Bronchial epithelial cell (primary cell): Measurements from ENCODE around the gene LTB. TPM values are rescaled to one million over a fixed set of nuclear protein-coding genes. Genes with fewer than 3 reads are reported as not detected.

ENCODE experiments used
- DNase-seq: peaks from one replicate; pipeline ENCODE4 v3.0.0-alpha.2; 2010; ENCODE audit warnings: low read depth
- FAIRE-seq: peaks from 2 replicates; lab custom pipeline; 2011; peaks lifted over from hg19 to GRCh38; lab: Jason Lieb, UNC
- H3K27me3 ChIP-seq: 2 replicates; pipeline ENCODE4 v1.5.1; 2011; ENCODE audit warnings: low read length; ENCODE audit not compliant: control insufficient read depth, insufficient read depth
- H3K36me3 ChIP-seq: 2 replicates; pipeline ENCODE4 v1.5.1; 2011; ENCODE audit warnings: low read length; ENCODE audit not compliant: control insufficient read depth, insufficient read depth
- H3K4me3 ChIP-seq: 2 replicates; pipeline ENCODE4 v1.5.1; 2011; ENCODE audit warnings: mild to moderate bottlenecking, low read depth, low read length, control low read depth
- CTCF ChIP-seq: IDR thresholded peaks from 2 replicates; pipeline ENCODE4 v1.5.1; 2011; ENCODE audit warnings: mild to moderate bottlenecking, moderate library complexity, low read length, control low read depth, inconsistent platforms; ENCODE audit not compliant: insufficient read depth, severe bottlenecking
- total RNA-seq: library from RNA; depleted of rRNA; stranded (reverse); fragments of >200 nt; gene quantifications from 2 replicates; pipeline ENCODE4 v1.2.1, GENCODE V29; 2014

LTB gene
- total RNA-seq, 1 donor from 2014 or later = not detected

- FAIRE-seq (no peak), DNase-seq (no peak)
- TF ChIP-seq CTCF = no peak
- Histone ChIP-seq H3K27me3 (no peaks in the 10 kb centered on the region), H3K36me3 (peaks cover 36% of the 10 kb centered on the region), H3K4me3 (no peak overlapping the region)
Measured at GRCh38 chr6:31530659-31531058, 51.6 kb downstream of the LTB start.

Other genes with a start within 250 kb of the LTB start
- 46.9 and 59.5 TPM in 2 replicates for gene HLA-B, start 225.2 kb downstream of the LTB start, total RNA-seq
- 47.6 and 51.6 TPM in 2 replicates for gene MICA, start 178.8 kb downstream of the LTB start, total RNA-seq
- 2.9 and 3.7 TPM in 2 replicates for gene MICB, start 84.3 kb downstream of the LTB start, total RNA-seq
- not detected in 2 replicates for gene MCCD1, start 53.5 kb downstream of the LTB start, total RNA-seq
- 335 and 385 TPM in 2 replicates for gene DDX39B, start 40.4 kb downstream of the LTB start, total RNA-seq
- 0.26 and 0.51 TPM in 2 replicates for gene ATP6V1G2, start 35.8 kb downstream of the LTB start, total RNA-seq
- 38.9 and 40.0 TPM in 2 replicates for gene NFKBIL1, start 34.8 kb downstream of the LTB start, total RNA-seq
- not detected in 2 replicates for gene LTA, start 10.1 kb downstream of the LTB start, total RNA-seq
- not detected in 2 replicates for gene TNF, start 6.9 kb downstream of the LTB start, total RNA-seq
- not detected in 2 replicates for gene LST1, start 3.9 kb upstream of the LTB start, total RNA-seq
- not detected in 2 replicates for gene NCR3, start 10.6 kb upstream of the LTB start, total RNA-seq
- not detected in 2 replicates for gene AIF1, start 32.8 kb upstream of the LTB start, total RNA-seq
- gene PRRC2A, start 38.3 kb upstream of the LTB start, total RNA-seq = 21.1 and 24.7 TPM in 2 replicates
- gene BAG6, start 70.2 kb upstream of the LTB start, total RNA-seq = 71.1 and 84.1 TPM in 2 replicates
- gene APOM, start 73.5 kb upstream of the LTB start, total RNA-seq = 0.26 and 0.53 TPM in 2 replicates
- gene C6orf47, start 78.4 kb upstream of the LTB start, total RNA-seq = 28.4 and 30.5 TPM in 2 replicates
- gene GPANK1, start 82.6 kb upstream of the LTB start, total RNA-seq = 10.0 and 10.2 TPM in 2 replicates
- gene CSNK2B, start 83.7 kb upstream of the LTB start, total RNA-seq = 61.1 and 72.7 TPM in 2 replicates
- 1.1 and 2.3 TPM in 2 replicates for gene LY6G5B, start 87.6 kb upstream of the LTB start, total RNA-seq
- gene LY6G5C, start 98.6 kb upstream of the LTB start, total RNA-seq = 0.13 TPM in 1 of 2 replicates, not detected in the other
- gene ABHD16A, start 120.9 kb upstream of the LTB start, total RNA-seq = 32.9 and 66.2 TPM in 2 replicates
- not detected in 2 replicates for gene LY6G6F, start 124.4 kb upstream of the LTB start, total RNA-seq
- not detected in 2 replicates for gene LY6G6D, start 132.9 kb upstream of the LTB start, total RNA-seq
- gene LY6G6C, start 139.3 kb upstream of the LTB start, total RNA-seq = 0.38 TPM in 1 of 2 replicates, not detected in the other
- under 0.01 TPM in 1 of 2 replicates, not detected in the other for gene MPIG6B, start 140.9 kb upstream of the LTB start, total RNA-seq
- gene DDAH2, start 146.9 kb upstream of the LTB start, total RNA-seq = 14.5 and 19.5 TPM in 2 replicates
- gene CLIC1, start 154.1 kb upstream of the LTB start, total RNA-seq = 480 and 574 TPM in 2 replicates
- gene MSH5, start 157.6 kb upstream of the LTB start, total RNA-seq = 3.4 and 4.0 TPM in 2 replicates
- gene SAPCD1, start 180.2 kb upstream of the LTB start, total RNA-seq = 1.3 TPM in 2 replicates
- gene VWA7, start 194.9 kb upstream of the LTB start, total RNA-seq = 0.26 and 1.4 TPM in 2 replicates
- 40.8 and 53.2 TPM in 2 replicates for gene VARS1, start 213.3 kb upstream of the LTB start, total RNA-seq
- 28.9 and 29.2 TPM in 2 replicates for gene LSM2, start 224.5 kb upstream of the LTB start, total RNA-seq
- 0.53 and 1.4 TPM in 2 replicates for gene HSPA1L, start 232.9 kb upstream of the LTB start, total RNA-seq
- gene HSPA1A, start 233.1 kb upstream of the LTB start, total RNA-seq = 50.3 and 55.3 TPM in 2 replicates
- 118 and 193 TPM in 2 replicates for gene HSPA1B, start 245.3 kb upstream of the LTB start, total RNA-seq